HUES6 (cell line): ENCODE measurements around the gene MYH1.
A peak's percentile ranks its signal among the peaks of the same experiment; 100 is the strongest.
"Not testable (repeated sequence)": the region's sequence is repeated elsewhere in the genome, so short reads cannot be mapped to it uniquely, and the experiment has no call there.

Experiments used
- H3K27ac ChIP-seq: 2 replicates; pipeline ENCODE4 v1.7.0; 2013; ENCODE audit warnings: low read depth, mild to moderate bottlenecking, low read length, inconsistent platforms
- H3K27me3 ChIP-seq: 2 replicates; pipeline ENCODE4 v1.6.1; 2013; ENCODE audit warnings: low read length; ENCODE audit not compliant: control insufficient read depth, insufficient read depth
- H3K36me3 ChIP-seq: 2 replicates; pipeline ENCODE4 v1.6.1; 2013; ENCODE audit warnings: low read length; ENCODE audit not compliant: control insufficient read depth, insufficient read depth
- H3K4me1 ChIP-seq: 2 replicates; pipeline ENCODE4 v1.6.1; 2013; ENCODE audit warnings: low read length; ENCODE audit not compliant: control insufficient read depth, insufficient read depth
- H3K4me3 ChIP-seq: 2 replicates; pipeline ENCODE4 v1.5.1; 2013; ENCODE audit warnings: low read depth, low read length
- H3K9ac ChIP-seq: one replicate; pipeline ENCODE4 v1.6.1; 2013; ENCODE audit warnings: mild to moderate bottlenecking, low read length
- H3K9me3 ChIP-seq: 2 replicates; pipeline ENCODE4 v1.6.1; 2013; ENCODE audit warnings: low read depth, low read length; ENCODE audit not compliant: control insufficient read depth, insufficient read depth

MYH1 gene

GRCh38 chr17:10518271-10519037, at the start of gene MYH1:
Gene MYH1, minus strand, starts transcription at chr17:10518542. Its CDS starts 1,900 bp downstream, at chr17:10516642.
- H3K27me3 ChIP-seq, result no peaks in the 10 kb centered on the region
- H3K27ac ChIP-seq, result no peak within 1 kb of the TSS
- H3K9me3 ChIP-seq, result no peaks in the 10 kb centered on the region
- no peak within 1 kb of the TSS for H3K4me3 ChIP-seq
- H3K36me3 ChIP-seq, result no peaks in the 10 kb centered on the region
- no peak within 1 kb of the TSS for H3K9ac ChIP-seq
- H3K4me1 ChIP-seq, result no peaks in the 10 kb centered on the region

GRCh38 chr17:10563991-10564660, 45.8 kb upstream of the MYH1 start:
- H3K27ac ChIP-seq, result no peak overlapping the region
- H3K36me3 ChIP-seq, result no peaks in the 10 kb centered on the region
- no peak overlapping the region for H3K4me3 ChIP-seq
- no peaks in the 10 kb centered on the region for H3K9me3 ChIP-seq
- H3K4me1 ChIP-seq, result no peaks in the 10 kb centered on the region
- no peak overlapping the region for H3K9ac ChIP-seq
- no peaks in the 10 kb centered on the region for H3K27me3 ChIP-seq

GRCh38 chr17:10558049-10558448, 39.7 kb upstream of the MYH1 start:
- no peaks in the 10 kb centered on the region for H3K36me3 ChIP-seq

GRCh38 chr17:10557422-10557821, 39.1 kb upstream of the MYH1 start:
- Histone ChIP-seq H3K9ac (no peak overlapping the region), H3K4me3 (no peak overlapping the region), H3K36me3 (no peaks in the 10 kb centered on the region), H3K9me3 (no peaks in the 10 kb centered on the region), H3K4me1 (peaks cover 7% of the 10 kb centered on the region; the same call in 1 of the 2 replicates), H3K27ac (no peak overlapping the region), H3K27me3 (no peaks in the 10 kb centered on the region)

More at GRCh38 chr17:10558049-10558448, 39.7 kb upstream of the MYH1 start:
- H3K4me3 ChIP-seq, result no peak overlapping the region
- no peak overlapping the region for H3K9ac ChIP-seq
- no peak overlapping the region for H3K27ac ChIP-seq
- H3K4me1 ChIP-seq, result peaks cover 7% of the 10 kb centered on the region; the same call in 1 of the 2 replicates
- no peaks in the 10 kb centered on the region for H3K9me3 ChIP-seq
- no peaks in the 10 kb centered on the region for H3K27me3 ChIP-seq

GRCh38 chr17:10556301-10557005, 38.1 kb upstream of the MYH1 start:
- Histone ChIP-seq H3K9me3 (no peaks in the 10 kb centered on the region), H3K4me3 (no peak overlapping the region), H3K4me1 (peaks cover 7% of the 10 kb centered on the region; the same call in 1 of the 2 replicates), H3K9ac (no peak overlapping the region), H3K27me3 (no peaks in the 10 kb centered on the region), H3K36me3 (no peaks in the 10 kb centered on the region), H3K27ac (no peak overlapping the region)

- Histone ChIP-seq H3K4me3 (peak overlapping the region; percentile 9; the same call in 1 of the 2 replicates), H3K36me3 (no peaks in the 10 kb centered on the region), H3K9ac (no peak overlapping the region), H3K27me3 (no peaks in the 10 kb centered on the region), H3K9me3 (no peaks in the 10 kb centered on the region), H3K4me1 (peaks cover 33% of the 10 kb centered on the region), H3K27ac (no peak overlapping the region)
These were observed 31.7 kb upstream of the MYH1 start for GRCh38 chr17:10550014-10550413.

GRCh38 chr17:10549096-10549842, 30.9 kb upstream of the MYH1 start, which contains the start of gene MYH2:
Gene MYH2, minus strand, starts transcription at chr17:10549658. Its CDS starts 1,738 bp downstream, at chr17:10547920.
- peaks cover 32% of the 10 kb centered on the region for H3K4me1 ChIP-seq
- no peak within 1 kb of the TSS for H3K9ac ChIP-seq
- H3K27me3 ChIP-seq, result no peaks in the 10 kb centered on the region
- peak within 1 kb of the TSS; percentile 9; the same call in 1 of the 2 replicates for H3K4me3 ChIP-seq
- H3K27ac ChIP-seq, result no peak within 1 kb of the TSS
- H3K36me3 ChIP-seq, result no peaks in the 10 kb centered on the region
- no peaks in the 10 kb centered on the region for H3K9me3 ChIP-seq

GRCh38 chr17:10547351-10547750, 29.0 kb upstream of the MYH1 start:
- Histone ChIP-seq H3K27me3 (no peaks in the 10 kb centered on the region), H3K36me3 (no peaks in the 10 kb centered on the region), H3K4me1 (peaks cover 32% of the 10 kb centered on the region), H3K9ac (no peak overlapping the region), H3K27ac (no peak overlapping the region), H3K9me3 (peaks cover 2% of the 10 kb centered on the region), H3K4me3 (no peak overlapping the region)

GRCh38 chr17:10543486-10543885, 25.1 kb upstream of the MYH1 start:
- H3K27me3 ChIP-seq, H3K27ac ChIP-seq, H3K36me3 ChIP-seq, H3K4me3 ChIP-seq, H3K9ac ChIP-seq, H3K4me1 ChIP-seq: not testable (repeated sequence)
- H3K9me3 ChIP-seq, result peaks cover 25% of the 10 kb centered on the region

- H3K36me3 ChIP-seq, H3K27ac ChIP-seq, H3K27me3 ChIP-seq, H3K4me3 ChIP-seq, H3K4me1 ChIP-seq, H3K9ac ChIP-seq: not testable (repeated sequence)
- H3K9me3 ChIP-seq, result peaks cover 25% of the 10 kb centered on the region
These were observed 22.8 kb upstream of the MYH1 start for GRCh38 chr17:10541179-10541578.
